Kidney epithelial cell (primary cell): ENCODE results near the gene ZNF366. TPM values are rescaled to one million over a fixed set of nuclear protein-coding genes. Genes with fewer than 3 reads are reported as not detected.

Source experiments
- DNase-seq: peaks from one replicate; pipeline ENCODE4 v3.0.0-alpha.2; 2010; ENCODE audit warnings: low read depth
- H3K27me3 ChIP-seq: 2 replicates; pipeline ENCODE4 v1.6.0; 2011; ENCODE audit warnings: low read length; ENCODE audit not compliant: control insufficient read depth, insufficient read depth
- H3K36me3 ChIP-seq: 2 replicates; pipeline ENCODE4 v1.5.1; 2011; ENCODE audit warnings: low read length; ENCODE audit not compliant: control insufficient read depth, insufficient read depth
- H3K4me3 ChIP-seq: 2 replicates; pipeline ENCODE4 v1.5.1; 2011; ENCODE audit warnings: low read depth, mild to moderate bottlenecking, control low read depth, low read length
- total RNA-seq: library from RNA; depleted of rRNA; stranded (reverse); fragments of >200 nt; gene quantifications from 2 replicates; pipeline ENCODE4 v1.2.3, GENCODE V29; 2015
- TF ChIP-seq, protein P1 (sequence below): IDR thresholded peaks from 2 replicates; pipeline ENCODE4 v1.5.1; 2011; ENCODE audit warnings: mild to moderate bottlenecking, moderate library complexity, low read length, control low read depth, inconsistent platforms; ENCODE audit not compliant: insufficient read depth, poor library complexity, severe bottlenecking

Gene ZNF366
- total RNA-seq, 1 donor from 2014 or later, result 0.13 TPM

DNA sequence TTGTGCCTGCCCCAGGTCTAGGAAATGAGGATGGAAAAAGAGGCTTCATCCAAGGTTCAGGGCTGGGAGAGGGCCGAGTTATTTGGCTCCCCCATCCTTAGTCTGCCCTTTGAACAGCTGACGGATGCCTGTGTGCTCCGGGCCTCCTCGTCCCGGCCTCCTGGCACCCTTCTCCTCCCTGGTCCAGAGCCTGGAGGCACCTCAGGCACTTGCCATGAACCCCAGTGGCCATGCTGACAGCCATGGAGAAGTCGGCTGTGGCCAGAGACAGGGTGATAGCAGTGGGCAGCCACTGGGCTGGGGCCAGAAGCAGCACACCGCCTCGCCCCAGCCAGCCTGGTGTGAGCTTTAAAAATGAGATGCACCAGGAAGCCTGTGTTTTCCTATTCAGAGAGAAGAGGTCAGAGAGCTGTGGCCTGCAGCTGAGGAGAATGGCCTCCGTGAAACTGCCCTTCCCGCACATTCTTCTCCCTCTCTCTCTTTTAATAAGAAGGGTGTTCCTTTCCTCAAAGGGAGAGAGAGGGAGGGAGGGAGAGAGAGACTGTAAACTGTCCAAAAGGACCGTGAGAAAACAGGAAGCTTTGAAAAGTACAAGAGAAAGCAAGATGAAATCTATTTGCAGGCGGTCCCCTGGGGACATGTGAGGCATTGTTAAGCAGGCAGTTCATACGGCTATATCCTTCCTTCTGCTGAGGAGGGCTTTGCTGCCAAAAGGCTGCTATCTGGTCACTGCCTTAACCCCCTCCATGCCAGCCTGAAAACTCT lies 55.3 kb downstream of the ZNF366 start:
- H3K4me3 ChIP-seq, result no peak overlapping the region
- no peaks in the 10 kb centered on the region for H3K36me3 ChIP-seq
- TF ChIP-seq, protein P1, sequence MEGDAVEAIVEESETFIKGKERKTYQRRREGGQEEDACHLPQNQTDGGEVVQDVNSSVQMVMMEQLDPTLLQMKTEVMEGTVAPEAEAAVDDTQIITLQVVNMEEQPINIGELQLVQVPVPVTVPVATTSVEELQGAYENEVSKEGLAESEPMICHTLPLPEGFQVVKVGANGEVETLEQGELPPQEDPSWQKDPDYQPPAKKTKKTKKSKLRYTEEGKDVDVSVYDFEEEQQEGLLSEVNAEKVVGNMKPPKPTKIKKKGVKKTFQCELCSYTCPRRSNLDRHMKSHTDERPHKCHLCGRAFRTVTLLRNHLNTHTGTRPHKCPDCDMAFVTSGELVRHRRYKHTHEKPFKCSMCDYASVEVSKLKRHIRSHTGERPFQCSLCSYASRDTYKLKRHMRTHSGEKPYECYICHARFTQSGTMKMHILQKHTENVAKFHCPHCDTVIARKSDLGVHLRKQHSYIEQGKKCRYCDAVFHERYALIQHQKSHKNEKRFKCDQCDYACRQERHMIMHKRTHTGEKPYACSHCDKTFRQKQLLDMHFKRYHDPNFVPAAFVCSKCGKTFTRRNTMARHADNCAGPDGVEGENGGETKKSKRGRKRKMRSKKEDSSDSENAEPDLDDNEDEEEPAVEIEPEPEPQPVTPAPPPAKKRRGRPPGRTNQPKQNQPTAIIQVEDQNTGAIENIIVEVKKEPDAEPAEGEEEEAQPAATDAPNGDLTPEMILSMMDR, result no peak
- no peaks in the 10 kb centered on the region for H3K27me3 ChIP-seq
- DNase-seq, result no peak

DNA sequence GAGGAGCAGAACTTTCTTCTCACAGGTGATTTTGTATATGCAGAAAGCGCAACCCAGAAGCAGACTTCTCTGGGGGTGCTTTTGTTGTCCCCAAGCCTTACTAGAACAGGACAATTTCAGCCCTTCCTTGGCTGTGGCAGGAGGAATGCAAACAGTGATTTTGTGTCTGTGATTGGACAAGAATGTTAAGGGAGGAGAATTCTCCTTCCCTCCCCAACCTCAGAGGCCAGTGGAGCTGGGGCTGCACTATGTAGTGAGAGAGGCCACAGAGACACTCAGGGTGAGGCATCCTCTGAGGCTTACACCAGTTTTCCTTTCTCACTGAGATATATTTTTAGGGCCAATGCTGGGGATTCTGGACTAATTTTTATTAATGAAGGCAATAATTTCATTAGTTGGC lies 58.8 kb downstream of the ZNF366 start:
- Histone ChIP-seq H3K27me3 (no peaks in the 10 kb centered on the region), H3K36me3 (no peaks in the 10 kb centered on the region), H3K4me3 (no peak overlapping the region)
- DNase-seq, result no peak
- TF ChIP-seq, protein P1, result no peak

DNA sequence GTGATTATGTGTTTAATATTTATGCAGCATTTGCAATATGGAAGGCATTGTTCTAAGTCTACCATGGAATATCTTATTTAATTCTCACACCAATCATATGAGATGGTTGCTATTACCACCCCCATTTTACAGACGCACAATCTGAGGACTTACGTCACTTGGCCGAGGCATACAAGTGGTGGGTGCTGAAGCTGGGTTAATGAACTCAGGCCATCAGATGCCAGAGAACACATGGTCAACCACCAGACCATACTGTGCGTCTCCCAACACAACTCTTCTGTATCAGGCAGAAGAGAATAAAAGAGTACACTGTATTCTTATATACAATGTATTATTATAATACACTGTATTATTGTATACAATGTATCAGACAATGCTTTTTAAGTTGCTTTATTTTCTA lies 59.5 kb downstream of the ZNF366 start:
- H3K4me3 ChIP-seq, result no peak overlapping the region
- no peak for DNase-seq
- TF ChIP-seq, protein P1, result no peak
- H3K36me3 ChIP-seq, result no peaks in the 10 kb centered on the region
- no peaks in the 10 kb centered on the region for H3K27me3 ChIP-seq

DNA sequence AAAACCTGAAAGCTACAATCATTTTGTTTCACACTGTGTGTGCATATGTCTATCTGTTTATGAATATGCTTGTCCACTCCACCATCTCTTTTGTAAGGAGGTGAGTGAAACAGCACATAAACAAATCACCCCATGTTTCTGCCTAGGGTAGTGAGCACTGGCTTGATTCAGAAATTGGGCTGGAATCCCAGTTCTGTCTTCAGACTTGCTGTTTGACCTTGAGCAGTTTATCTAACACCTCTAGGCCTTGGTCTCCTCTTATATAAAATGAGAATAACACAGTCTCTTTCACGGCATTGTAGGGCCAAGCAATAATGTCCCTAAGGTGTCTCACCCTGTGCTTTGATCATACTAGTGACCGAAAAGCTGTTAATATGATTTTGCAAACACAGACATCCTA lies 61.2 kb downstream of the ZNF366 start:
- TF ChIP-seq, protein P1, result no peak
- Histone ChIP-seq H3K27me3 (no peaks in the 10 kb centered on the region), H3K4me3 (no peak overlapping the region), H3K36me3 (no peaks in the 10 kb centered on the region)
- DNase-seq, result no peak

DNA sequence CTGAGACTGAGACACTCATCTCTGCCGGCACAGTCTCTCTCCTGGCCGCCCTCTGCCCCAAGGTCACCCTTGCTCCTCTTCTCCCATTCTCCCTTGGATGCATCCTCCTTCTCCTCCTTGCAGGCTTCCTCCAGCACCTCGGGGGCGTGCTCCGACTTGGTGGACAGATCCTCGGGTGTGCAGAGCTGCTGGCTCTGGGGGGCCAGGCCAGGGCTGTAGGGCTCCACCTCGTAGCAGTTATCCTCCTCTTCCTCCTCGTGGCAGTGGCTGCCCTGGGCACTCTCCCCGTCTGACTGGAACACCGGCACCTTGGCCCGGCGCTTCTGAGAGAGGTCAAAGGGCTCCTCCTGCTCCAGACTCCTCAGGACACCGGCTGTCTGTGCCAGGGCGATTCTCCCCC lies 63.3 kb downstream of the ZNF366 start:
- Histone ChIP-seq H3K4me3 (no peak overlapping the region), H3K36me3 (no peaks in the 10 kb centered on the region), H3K27me3 (no peaks in the 10 kb centered on the region)
- TF ChIP-seq, protein P1, result no peak
- DNase-seq, result no peak
